ENCODE measurements around the gene EMID1.

DNA sequence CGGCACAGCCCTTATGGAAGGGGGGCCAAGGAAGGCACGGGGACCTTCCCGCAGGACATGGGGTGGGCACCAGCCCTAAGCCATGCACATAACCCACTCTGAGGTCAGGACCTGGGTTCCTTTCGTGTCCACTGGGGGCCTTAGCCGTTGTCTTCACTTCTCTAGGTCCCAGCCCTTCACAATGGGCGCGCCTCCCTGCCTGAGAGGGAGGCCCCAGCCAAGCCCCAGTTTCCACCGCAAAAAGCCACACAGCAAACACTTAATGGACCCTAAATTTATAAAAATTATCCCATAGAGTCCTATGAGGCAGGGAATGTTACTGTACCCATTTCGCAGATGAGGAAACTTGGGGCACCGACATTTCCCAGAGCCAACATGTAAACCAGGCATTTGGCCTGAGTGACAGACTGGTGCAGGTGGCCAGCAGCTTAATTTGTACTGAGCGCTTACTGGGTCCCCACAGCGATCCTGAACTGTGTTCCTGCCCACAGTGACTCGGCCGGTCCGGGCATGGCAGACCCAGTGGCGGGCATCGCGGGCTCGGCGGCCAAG is 102.0 kb downstream of the EMID1 start:
- TF ChIP-seq POLR2AphosphoS5 (IDR thresholded peaks at IDR 0.05) = no peak
- TF ChIP-seq, protein P1, sequence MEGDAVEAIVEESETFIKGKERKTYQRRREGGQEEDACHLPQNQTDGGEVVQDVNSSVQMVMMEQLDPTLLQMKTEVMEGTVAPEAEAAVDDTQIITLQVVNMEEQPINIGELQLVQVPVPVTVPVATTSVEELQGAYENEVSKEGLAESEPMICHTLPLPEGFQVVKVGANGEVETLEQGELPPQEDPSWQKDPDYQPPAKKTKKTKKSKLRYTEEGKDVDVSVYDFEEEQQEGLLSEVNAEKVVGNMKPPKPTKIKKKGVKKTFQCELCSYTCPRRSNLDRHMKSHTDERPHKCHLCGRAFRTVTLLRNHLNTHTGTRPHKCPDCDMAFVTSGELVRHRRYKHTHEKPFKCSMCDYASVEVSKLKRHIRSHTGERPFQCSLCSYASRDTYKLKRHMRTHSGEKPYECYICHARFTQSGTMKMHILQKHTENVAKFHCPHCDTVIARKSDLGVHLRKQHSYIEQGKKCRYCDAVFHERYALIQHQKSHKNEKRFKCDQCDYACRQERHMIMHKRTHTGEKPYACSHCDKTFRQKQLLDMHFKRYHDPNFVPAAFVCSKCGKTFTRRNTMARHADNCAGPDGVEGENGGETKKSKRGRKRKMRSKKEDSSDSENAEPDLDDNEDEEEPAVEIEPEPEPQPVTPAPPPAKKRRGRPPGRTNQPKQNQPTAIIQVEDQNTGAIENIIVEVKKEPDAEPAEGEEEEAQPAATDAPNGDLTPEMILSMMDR (IDR thresholded peaks at IDR 0.05) = no peak
